ENCODE data around the gene BCAP31.
"Not testable (repeated sequence)": the region's sequence is repeated elsewhere in the genome, so short reads cannot be mapped to it uniquely, and the experiment has no call there.

Gene BCAP31

GRCh38 chrX:153709726-153710674, 14.2 kb downstream of the BCAP31 start:
- DNase-seq (ENCODE audit: low read depth), result no peak

- peak; percentile 23 for DNase-seq (ENCODE audit: low read depth)
Observed at GRCh38 chrX:153708415-153708814, 15.8 kb downstream of the BCAP31 start.

GRCh38 chrX:153707406-153707805, 16.8 kb downstream of the BCAP31 start:
- no peak for DNase-seq (ENCODE audit: low read depth)

GRCh38 chrX:153706799-153707198, 17.4 kb downstream of the BCAP31 start:
- no peak for DNase-seq (ENCODE audit: low read depth)

GRCh38 chrX:153705403-153706060, 18.7 kb downstream of the BCAP31 start:
- DNase-seq (ENCODE audit: low read depth), result not testable (repeated sequence)

GRCh38 chrX:153704631-153705402, 19.4 kb downstream of the BCAP31 start:
- DNase-seq (ENCODE audit: low read depth), result not testable (repeated sequence)

DNA sequence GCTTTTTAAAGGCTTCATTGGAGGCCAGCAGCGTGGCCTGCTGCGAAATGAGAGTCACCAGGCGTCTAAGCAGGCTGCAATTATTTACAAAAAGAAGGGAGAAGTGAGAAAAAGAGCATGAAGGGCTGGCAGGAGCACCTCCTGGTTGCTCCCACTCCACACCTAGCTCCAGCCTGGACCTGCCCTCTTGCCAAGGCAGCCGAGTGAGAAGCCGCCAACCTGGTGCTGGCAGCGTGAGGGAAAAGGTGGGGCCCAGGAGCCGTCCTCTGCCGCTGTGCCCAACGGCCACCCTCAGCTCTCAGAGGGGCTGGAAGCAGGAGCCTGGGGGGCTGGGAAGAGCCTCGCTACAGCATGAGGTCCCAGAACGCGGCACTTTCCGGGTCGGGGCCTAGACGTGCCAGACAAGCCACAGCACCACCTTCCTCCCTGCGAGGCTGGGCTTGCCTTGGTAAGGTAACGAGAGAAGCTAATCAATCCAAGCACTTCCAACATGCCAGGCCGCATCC, 20.1 kb downstream of the BCAP31 start:
- DNase-seq (ENCODE audit: low read depth), result no peak

GRCh38 chrX:153703036-153703370, 21.2 kb downstream of the BCAP31 start:
- DNase-seq (ENCODE audit: low read depth), result no peak

- no peak for DNase-seq (ENCODE audit: low read depth)
Observed at GRCh38 chrX:153702336-153703035, 21.7 kb downstream of the BCAP31 start.

DNA sequence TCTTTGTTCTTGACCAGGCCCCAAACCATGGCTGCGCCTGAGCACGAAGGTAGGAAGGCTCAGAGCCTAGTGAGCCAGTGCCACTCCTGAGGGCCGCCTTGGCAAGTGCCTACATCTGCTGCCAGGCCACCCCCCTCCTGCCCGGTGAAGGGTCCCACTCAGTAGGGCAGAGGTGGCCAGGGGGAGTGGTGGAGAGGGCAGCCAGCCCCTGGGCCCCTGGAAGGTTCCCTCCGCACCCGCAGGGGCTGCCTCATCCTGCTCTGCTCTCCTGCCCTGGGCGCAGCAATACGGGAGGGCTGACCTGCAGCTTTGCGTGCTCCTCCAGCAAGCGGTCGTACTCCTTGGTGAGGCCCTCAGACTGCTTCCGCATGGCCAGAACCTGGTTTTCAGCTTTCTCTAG, 22.5 kb downstream of the BCAP31 start:
- no peak for DNase-seq (ENCODE audit: low read depth)

GRCh38 chrX:153700967-153701366, 23.2 kb downstream of the BCAP31 start:
- DNase-seq (ENCODE audit: low read depth), result no peak

- DNase-seq (ENCODE audit: low read depth), result no peak
Observed at GRCh38 chrX:153700376-153700945, 23.7 kb downstream of the BCAP31 start.

DNA sequence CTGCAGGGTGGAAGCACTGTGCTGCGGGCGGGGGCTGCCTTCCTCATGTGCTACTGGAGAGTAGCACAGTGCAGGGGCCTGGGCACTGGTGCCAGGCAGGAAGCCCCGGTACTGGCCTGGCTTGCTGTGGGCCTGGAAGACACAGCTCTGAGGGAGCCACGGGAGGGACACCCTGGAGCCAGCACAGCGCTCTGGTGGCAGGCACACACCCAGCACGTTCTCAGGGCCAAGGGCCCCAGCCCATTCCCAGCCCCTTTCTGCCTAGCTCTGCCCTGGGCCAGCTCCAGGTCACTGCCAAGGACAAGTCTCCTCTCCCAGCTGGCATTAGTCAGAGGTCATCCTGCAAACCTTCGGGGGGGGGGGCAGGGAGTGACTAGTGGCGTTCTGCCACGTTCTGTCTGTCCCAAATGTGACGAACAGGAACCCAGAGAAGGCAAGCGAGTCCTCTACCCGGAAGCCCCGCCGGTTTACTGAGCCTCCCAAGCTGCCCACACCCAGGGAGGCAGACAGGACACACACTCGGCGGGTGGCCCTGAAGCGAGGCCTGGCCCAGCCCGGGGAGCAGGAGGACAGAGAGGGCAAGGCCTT, 24.3 kb downstream of the BCAP31 start:
- not testable (repeated sequence) for DNase-seq (ENCODE audit: low read depth)

DNA sequence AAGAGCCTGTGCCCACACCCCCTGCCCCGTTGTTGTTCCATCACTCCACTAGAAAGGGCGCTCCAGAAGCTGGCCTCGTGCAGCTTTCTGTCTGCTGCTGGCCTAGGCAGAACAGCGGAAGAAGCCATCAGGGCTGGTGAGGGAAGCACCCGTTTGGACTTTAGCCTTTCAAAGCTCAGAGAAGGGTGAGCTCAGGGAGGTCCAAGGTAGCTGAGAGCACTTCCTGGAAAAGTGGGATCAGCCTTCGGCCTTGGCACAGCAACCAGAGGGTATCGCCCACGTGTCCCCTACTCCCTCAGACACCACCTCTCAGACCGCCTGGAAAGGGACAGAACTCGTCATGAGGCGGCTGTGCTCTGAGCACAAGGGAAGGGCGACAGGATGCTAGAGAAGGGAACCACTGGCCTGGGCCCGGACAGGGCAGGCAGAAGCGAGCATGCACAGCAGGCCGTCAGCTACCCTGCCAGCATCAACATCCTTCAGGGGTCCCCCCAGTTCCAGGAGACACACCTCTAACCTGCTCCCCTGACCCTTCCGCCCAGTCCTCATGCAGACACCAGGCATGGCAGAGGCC, 24.9 kb downstream of the BCAP31 start:
- not testable (repeated sequence) for DNase-seq (ENCODE audit: low read depth)

DNA sequence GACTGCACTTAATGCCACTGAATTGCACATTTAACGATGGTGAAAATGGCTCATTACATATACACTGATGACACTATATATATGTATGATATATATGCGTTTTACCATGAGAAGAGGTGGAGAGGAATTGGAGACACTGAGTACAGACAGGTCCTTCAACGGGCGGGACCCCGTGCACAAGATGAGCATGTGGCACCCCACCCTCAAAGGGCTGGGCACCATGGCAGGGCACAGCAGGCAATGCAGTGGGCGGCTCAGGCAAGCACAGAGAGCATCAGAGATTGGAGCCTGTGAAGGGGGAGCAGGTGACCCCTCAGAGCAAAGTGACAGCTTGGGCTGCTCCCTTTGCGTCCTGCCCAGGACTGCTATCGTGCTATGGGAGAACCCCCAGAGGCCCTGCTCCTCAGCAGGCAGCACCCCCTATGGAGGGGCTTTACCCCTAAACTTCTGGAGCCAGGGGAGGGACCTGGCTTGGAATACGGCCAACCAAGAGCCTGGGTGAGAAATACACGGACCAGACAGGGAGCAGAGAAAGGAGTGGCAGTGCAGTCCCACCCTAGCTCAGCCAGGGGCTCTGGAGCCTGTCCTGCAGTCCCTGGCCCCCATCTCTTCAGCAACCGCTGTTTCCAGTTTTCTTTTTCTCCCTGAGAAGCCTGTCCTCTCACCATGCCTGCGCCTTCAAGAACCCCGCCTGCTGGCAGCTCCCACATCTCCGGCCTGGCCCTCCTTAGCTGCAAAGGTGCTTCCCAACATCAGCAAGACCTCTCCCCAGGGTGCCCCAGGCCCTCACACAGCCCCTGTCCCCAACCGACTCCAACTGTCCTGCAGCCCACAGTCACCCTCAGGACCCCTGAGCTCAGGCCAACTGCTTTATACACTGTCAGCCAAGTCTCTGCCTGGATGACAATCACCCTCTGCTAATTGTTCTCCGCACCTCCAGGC, 26.0 kb downstream of the BCAP31 start:
- no peak for DNase-seq (ENCODE audit: low read depth)

DNA sequence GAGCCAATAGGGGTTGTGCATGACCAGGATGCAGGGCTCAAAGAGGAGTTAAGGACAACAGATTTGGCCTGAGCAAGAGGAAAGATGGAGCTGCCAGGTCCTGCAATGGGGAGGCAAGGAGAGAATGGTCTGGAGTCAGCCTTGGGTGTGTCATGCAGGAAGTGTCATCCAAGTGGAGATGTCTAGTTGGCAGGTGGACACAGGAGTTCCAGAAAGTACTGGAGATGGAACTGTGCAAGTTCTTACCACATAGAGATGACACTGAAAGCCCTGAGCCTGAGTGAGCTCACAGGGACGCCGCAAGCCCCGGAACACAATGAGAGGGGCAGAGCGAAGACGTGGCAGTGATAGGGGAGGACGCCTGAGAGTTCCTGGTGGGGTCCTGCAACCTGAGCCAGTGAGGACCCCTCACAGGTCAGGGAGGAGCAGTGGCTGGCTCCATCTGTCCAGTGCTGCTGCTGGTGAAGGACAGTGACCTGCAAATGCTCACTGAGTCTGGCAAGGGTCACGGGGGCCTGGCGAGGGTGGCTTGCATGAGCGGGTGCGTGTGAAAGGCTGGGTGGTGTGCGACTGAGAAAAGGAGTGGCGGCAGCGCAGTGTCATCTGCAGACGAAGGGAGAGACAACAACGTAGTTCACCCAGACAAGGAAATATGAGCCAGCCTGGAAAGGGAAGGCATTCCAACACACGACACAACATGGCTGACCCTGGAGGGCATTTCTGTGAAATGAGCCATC, 27.0 kb downstream of the BCAP31 start:
- not testable (repeated sequence) for DNase-seq (ENCODE audit: low read depth)

GRCh38 chrX:153696538-153696937, 27.6 kb downstream of the BCAP31 start:
- DNase-seq (ENCODE audit: low read depth), result not testable (repeated sequence)

DNA sequence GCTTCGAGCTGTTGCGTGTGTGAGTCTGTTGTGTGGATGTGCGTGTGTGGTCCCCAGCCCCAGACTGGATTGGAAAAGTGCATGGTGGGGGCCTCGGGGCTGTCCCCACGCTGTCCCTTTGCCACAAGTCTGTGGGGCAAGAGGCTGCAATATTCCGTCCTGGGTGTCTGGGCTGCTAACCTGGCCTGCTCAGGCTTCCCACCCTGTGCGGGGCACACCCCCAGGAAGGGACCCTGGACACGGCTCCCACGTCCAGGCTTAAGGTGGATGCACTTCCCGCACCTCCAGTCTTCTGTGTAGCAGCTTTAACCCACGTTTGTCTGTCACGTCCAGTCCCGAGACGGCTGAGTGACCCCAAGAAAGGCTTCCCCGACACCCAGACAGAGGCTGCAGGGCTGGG, 28.1 kb downstream of the BCAP31 start:
- DNase-seq (ENCODE audit: low read depth), result no peak
